H1 (cell line): ENCODE measurements around the gene LRRTM2. TPM values are rescaled to one million over a fixed set of nuclear protein-coding genes. Genes with fewer than 3 reads are reported as not detected.

Experiments used
- HDAC6 ChIP-seq: IDR thresholded peaks from one replicate; pipeline ENCODE4 v1.7.1; 2012; ENCODE audit warnings: low read depth, mild to moderate bottlenecking, inconsistent platforms, low read length, moderate library complexity
- polyA plus RNA-seq, 7 experiments: library from polyadenylated mRNA; depleted of rRNA in 3 of 7; stranded (reverse) in 5 of 7; unstranded in 2 of 7; fragments of >200 nt in 5 of 7; fragments of 200-250 nt in 2 of 7; gene quantifications; 1 replicate in 5 of 7; 2 replicates in 1 of 7; 4 replicates in 1 of 7; pipeline versions ENCODE4 v1.2.1 to v1.2.3, GENCODE V29; 2011 to 2013; ENCODE audit warnings: missing spikeins in 2 of 7, mixed read lengths in 2 of 7
- total RNA-seq: library from RNA; stranded (reverse); fragmentation: NEBNext Ultra II Directional; extraction: Animal tissue kit (Norgen Biotek cat#: 25700); gene quantifications from 2 replicates; pipeline ENCODE4 v1.2.1, GENCODE V29; 2021
- TF ChIP-seq, protein P1 (sequence below), 3 experiments: IDR thresholded peaks; 1 replicate in 2 of 3; 2 replicates in 1 of 3; pipeline versions ENCODE4 v1.5.1 to v1.6.1; 2011; ENCODE audit warnings: low read length in 3 of 3, mild to moderate bottlenecking in 3 of 3, inconsistent platforms in 2 of 3, low read depth in 1 of 3, moderate library complexity in 1 of 3; ENCODE audit not compliant: insufficient read depth in 1 of 3; ENCODE audit errors: control extremely low read depth in 1 of 3

LRRTM2 gene
- total and polyA plus RNA-seq, 2 of the 8 experiments (the other 6 are each of a cell fraction or from before 2014, with no cell fraction given), result not detected

DNA sequence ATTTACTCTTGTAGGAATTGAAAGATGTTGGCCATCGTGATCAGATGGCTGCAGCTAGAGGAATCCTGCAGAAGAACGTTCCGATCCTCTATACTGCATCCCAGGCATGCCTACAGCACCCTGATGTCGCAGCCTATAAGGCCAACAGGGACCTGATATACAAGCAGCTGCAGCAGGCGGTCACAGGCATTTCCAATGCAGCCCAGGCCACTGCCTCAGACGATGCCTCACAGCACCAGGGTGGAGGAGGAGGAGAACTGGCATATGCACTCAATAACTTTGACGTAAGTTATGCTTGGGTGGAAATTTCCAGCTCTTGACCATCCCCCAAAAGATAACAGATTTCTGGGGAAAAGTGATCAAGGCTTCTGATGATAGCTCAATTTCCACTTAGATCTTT lies 50.6 kb downstream of the LRRTM2 start (continued):
- TF ChIP-seq, protein P1, sequence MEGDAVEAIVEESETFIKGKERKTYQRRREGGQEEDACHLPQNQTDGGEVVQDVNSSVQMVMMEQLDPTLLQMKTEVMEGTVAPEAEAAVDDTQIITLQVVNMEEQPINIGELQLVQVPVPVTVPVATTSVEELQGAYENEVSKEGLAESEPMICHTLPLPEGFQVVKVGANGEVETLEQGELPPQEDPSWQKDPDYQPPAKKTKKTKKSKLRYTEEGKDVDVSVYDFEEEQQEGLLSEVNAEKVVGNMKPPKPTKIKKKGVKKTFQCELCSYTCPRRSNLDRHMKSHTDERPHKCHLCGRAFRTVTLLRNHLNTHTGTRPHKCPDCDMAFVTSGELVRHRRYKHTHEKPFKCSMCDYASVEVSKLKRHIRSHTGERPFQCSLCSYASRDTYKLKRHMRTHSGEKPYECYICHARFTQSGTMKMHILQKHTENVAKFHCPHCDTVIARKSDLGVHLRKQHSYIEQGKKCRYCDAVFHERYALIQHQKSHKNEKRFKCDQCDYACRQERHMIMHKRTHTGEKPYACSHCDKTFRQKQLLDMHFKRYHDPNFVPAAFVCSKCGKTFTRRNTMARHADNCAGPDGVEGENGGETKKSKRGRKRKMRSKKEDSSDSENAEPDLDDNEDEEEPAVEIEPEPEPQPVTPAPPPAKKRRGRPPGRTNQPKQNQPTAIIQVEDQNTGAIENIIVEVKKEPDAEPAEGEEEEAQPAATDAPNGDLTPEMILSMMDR (IDR thresholded peaks at IDR 0.05; ENCODE audit: control extremely low read depth in 1 of 3, insufficient read depth in 1 of 3, low read depth in 1 of 3, low read length in 3 of 3), result no peak
- no peak for TF ChIP-seq HDAC6
